Sigmoid colon (tissue), 4 donors: ENCODE measurements around the gene RFC2.
"Not testable (repeated sequence)": the region's sequence is repeated elsewhere in the genome, so short reads cannot be mapped to it uniquely, and the experiment has no call there.

ENCODE experiments used
- EP300 ChIP-seq, 4 donors: sonication (generic); formaldehyde crosslinking; IDR thresholded peaks; one replicate each; pipeline ENCODE4 v1.6.1; 2017; ENCODE audit warnings: antibody characterized with exemption in 4 of 4
- POLR2AphosphoS5 ChIP-seq, 4 donors: sonication (generic); formaldehyde crosslinking; IDR thresholded peaks; one replicate each; pipeline ENCODE4 v1.6.1; 2017; ENCODE audit warnings: antibody characterized with exemption in 4 of 4
- TF ChIP-seq, protein P1 (sequence below), 4 experiments: fragments of 450-650 bp in 3 of 4; fragments of 200-600 bp in 1 of 4; IDR thresholded peaks; one replicate each; pipeline ENCODE4 v1.5.1; 2016 to 2019; ENCODE audit warnings: antibody characterized with exemption in 4 of 4, mild to moderate bottlenecking in 3 of 4, moderate library complexity in 2 of 4

DNA sequence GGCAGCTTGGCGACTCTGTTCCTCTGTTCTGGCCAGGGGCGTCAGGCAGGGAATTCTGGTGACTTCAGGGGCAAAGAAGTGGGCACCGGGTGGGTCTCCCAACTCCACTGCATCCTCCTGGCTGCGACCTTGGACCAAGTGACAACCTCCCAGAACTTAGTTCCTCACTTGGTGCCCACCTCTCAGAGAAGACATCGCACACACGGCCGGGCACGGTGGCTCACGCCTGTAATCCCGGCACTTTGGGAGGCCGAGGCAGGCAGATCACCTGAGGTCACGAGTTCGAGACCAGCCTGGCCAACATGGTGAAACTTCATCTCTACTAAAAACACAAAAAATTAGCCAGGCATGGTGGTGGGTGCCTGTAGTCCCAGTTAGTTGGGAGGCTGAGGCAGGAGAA lies 29.3 kb downstream of the RFC2 start:
- TF ChIP-seq, protein P1, sequence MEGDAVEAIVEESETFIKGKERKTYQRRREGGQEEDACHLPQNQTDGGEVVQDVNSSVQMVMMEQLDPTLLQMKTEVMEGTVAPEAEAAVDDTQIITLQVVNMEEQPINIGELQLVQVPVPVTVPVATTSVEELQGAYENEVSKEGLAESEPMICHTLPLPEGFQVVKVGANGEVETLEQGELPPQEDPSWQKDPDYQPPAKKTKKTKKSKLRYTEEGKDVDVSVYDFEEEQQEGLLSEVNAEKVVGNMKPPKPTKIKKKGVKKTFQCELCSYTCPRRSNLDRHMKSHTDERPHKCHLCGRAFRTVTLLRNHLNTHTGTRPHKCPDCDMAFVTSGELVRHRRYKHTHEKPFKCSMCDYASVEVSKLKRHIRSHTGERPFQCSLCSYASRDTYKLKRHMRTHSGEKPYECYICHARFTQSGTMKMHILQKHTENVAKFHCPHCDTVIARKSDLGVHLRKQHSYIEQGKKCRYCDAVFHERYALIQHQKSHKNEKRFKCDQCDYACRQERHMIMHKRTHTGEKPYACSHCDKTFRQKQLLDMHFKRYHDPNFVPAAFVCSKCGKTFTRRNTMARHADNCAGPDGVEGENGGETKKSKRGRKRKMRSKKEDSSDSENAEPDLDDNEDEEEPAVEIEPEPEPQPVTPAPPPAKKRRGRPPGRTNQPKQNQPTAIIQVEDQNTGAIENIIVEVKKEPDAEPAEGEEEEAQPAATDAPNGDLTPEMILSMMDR (IDR thresholded peaks at IDR 0.05) = not testable (repeated sequence)
- TF ChIP-seq EP300, POLR2AphosphoS5 (IDR thresholded peaks at IDR 0.05): not testable (repeated sequence)
